Memory B cell (primary cell): ENCODE measurements around the gene SLC1A4.

Experiments
- ATAC-seq: fragments of 150-1000 bp; cut with Tn5 transposase; 2 replicates; pipeline ENCODE4 v1.10.0; 2021; ENCODE audit warnings: low read depth, mild to moderate bottlenecking, moderate library complexity
- DNase-seq, 2 donors: peaks; one replicate each; pipeline ENCODE4 v3.0.0; 2022; ENCODE audit warnings: low spot score in 2 of 2
- H3K27ac Mint-ChIP-seq: one replicate; pipeline ENCODE4 v1.8.0; 2022; ENCODE audit warnings: mild to moderate bottlenecking, moderate library complexity, mixed read lengths
- H3K27me3 Mint-ChIP-seq: one replicate; pipeline ENCODE4 v1.8.0; 2022; ENCODE audit warnings: mixed read lengths
- H3K36me3 Mint-ChIP-seq: one replicate; pipeline ENCODE4 v1.8.0; 2022; ENCODE audit warnings: mild to moderate bottlenecking, mixed read lengths
- H3K4me1 Mint-ChIP-seq: one replicate; pipeline ENCODE4 v1.8.0; 2022; ENCODE audit warnings: mixed read lengths
- H3K4me3 Mint-ChIP-seq: one replicate; pipeline ENCODE4 v1.8.0; 2022; ENCODE audit warnings: mild to moderate bottlenecking, moderate library complexity, mixed read lengths
- H3K9me3 Mint-ChIP-seq: one replicate; pipeline ENCODE4 v1.8.0; 2022; ENCODE audit warnings: mixed read lengths

The SLC1A4 gene

GRCh38 chr2:65064728-65065552 lies 75.7 kb downstream of the SLC1A4 start:
- H3K4me3 Mint-ChIP-seq, result no peak overlapping the region
- H3K4me1 Mint-ChIP-seq, result peaks cover 26% of the 10 kb centered on the region

GRCh38 chr2:65067806-65068553 lies 78.8 kb downstream of the SLC1A4 start:
- peak overlapping the region; percentile 18 for H3K27ac Mint-ChIP-seq
- no peaks in the 10 kb centered on the region for H3K27me3 Mint-ChIP-seq
- peaks cover 37% of the 10 kb centered on the region for H3K4me1 Mint-ChIP-seq
- no peaks in the 10 kb centered on the region for H3K36me3 Mint-ChIP-seq
- ATAC-seq (no peak), DNase-seq (no peak)
- H3K4me3 Mint-ChIP-seq, result no peak overlapping the region
- no peaks in the 10 kb centered on the region for H3K9me3 Mint-ChIP-seq

More at GRCh38 chr2:65064728-65065552, 75.7 kb downstream of the SLC1A4 start:
- Mint-ChIP-seq H3K36me3 (no peaks in the 10 kb centered on the region), H3K27ac (peak overlapping the region; percentile 82), H3K9me3 (no peaks in the 10 kb centered on the region), H3K27me3 (no peaks in the 10 kb centered on the region)
- DNase-seq, result peak; percentile 63 to 67
- ATAC-seq, result peak; percentile 87

GRCh38 chr2:65069439-65069824 lies 80.2 kb downstream of the SLC1A4 start:
- no peaks in the 10 kb centered on the region for H3K9me3 Mint-ChIP-seq
- H3K4me1 Mint-ChIP-seq, result peaks cover 30% of the 10 kb centered on the region
- no peaks in the 10 kb centered on the region for H3K27me3 Mint-ChIP-seq
- H3K36me3 Mint-ChIP-seq, result no peaks in the 10 kb centered on the region
- H3K27ac Mint-ChIP-seq, result no peak overlapping the region
- ATAC-seq, result no peak
- no peak for DNase-seq
- H3K4me3 Mint-ChIP-seq, result no peak overlapping the region

DNA sequence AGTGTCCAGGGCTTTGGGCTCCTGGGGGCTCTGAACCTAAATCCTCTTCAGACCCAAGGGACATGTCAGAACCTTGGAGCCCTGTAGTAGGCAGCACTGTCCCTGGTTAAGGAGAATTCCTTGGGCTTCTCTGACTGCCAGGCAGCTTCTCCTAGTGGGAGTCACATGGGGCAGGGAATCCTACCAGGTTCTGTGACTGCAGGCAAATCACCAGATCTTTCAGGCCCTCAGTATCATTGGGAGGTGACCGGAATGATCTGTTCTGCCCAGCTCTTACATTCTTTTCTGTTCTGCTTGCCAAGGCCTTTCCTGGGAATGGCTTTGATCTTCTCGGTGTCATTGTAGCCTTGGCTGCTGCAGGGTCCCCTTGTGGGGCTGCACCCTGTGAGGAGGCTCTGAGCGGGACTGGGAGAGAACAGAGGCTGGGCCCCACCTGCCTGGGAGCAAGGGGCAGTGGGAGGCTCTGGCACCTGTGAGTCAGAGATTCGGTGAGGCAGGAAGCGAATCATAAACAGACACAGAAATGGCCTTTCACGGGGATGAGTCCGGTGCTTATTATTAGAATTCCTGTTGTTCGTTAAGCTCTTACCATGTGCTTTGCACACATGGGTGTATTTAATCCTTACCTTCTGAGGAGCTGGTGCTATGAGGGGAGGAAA lies 81.1 kb downstream of the SLC1A4 start:
- Mint-ChIP-seq H3K27me3 (no peaks in the 10 kb centered on the region), H3K9me3 (no peaks in the 10 kb centered on the region), H3K4me3 (no peak overlapping the region), H3K36me3 (no peaks in the 10 kb centered on the region), H3K27ac (peak overlapping the region; percentile 14), H3K4me1 (peaks cover 24% of the 10 kb centered on the region)
- DNase-seq (no peak), ATAC-seq (no peak)

DNA sequence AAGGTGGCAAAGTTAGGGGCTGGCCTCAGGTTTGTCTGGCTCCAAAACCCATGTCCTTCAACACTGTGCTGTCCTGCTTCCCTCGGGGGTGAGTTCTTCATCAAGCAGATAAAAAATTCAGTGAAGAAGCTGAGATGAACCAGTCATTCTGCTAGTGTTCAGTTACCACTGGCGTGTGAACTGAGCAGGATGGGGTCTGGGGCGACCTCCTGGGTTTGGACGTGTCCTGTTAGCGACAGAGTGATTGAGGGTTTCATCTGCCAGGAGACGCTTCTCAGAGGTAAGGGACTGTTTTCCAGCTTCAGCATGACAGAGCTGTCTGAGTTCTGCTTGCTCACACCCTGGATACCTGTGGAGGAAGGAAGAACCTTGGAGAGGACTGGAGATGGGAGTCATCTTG lies 81.7 kb downstream of the SLC1A4 start:
- Mint-ChIP-seq H3K36me3 (no peaks in the 10 kb centered on the region), H3K27me3 (no peaks in the 10 kb centered on the region), H3K9me3 (no peaks in the 10 kb centered on the region), H3K4me1 (peaks cover 24% of the 10 kb centered on the region), H3K27ac (peak overlapping the region; percentile 14), H3K4me3 (no peak overlapping the region)
- no peak for ATAC-seq
- DNase-seq, result no peak

GRCh38 chr2:65071499-65072180 lies 82.4 kb downstream of the SLC1A4 start:
- no peak overlapping the region for H3K4me3 Mint-ChIP-seq
- H3K27me3 Mint-ChIP-seq, result no peaks in the 10 kb centered on the region
- peaks cover 24% of the 10 kb centered on the region for H3K4me1 Mint-ChIP-seq
- H3K9me3 Mint-ChIP-seq, result no peaks in the 10 kb centered on the region
- DNase-seq (no peak), ATAC-seq (no peak)
- H3K36me3 Mint-ChIP-seq, result no peaks in the 10 kb centered on the region
- peak overlapping the region; percentile 74 for H3K27ac Mint-ChIP-seq

DNA sequence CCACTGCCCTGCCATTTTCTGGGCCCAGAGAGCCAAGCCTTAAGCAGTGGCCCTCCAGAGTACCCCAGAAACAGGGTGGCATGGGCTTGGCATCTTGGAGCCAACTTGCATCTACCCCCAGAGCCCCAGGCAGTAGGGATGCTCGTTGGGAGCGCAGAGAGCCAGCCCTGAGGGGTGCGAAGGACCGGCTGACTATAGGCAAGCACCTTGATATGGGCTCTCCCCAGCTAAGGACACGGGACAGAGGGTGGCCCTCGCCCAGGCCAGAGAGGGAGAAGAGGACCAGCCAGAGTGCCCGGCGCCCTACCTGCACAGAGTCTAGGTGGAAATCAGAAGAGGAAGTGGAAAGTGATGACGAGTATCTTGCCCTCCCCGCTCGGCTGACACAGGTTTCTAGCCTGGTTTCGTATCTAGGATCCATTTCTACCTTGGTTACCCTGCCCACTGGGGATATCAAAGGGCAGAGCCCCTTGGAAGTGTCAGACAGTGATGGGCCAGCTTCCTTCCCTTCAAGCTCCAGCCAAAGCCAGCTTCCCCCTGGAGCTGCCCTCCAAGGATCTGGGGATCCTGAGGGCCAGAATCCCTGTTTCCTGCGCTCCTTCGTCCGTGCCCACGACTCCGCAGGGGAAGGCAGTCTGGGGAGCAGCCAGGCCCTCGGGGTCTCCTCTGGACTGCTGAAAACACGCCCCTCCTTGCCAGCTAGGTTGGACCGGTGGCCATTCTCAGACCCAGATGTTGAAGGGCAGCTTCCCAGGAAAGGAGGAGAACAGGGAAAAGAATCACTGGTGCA lies 83.2 kb downstream of the SLC1A4 start:
- Mint-ChIP-seq H3K27ac (peak overlapping the region; percentile 74), H3K36me3 (no peaks in the 10 kb centered on the region), H3K4me1 (peaks cover 24% of the 10 kb centered on the region), H3K27me3 (no peaks in the 10 kb centered on the region), H3K4me3 (no peak overlapping the region), H3K9me3 (no peaks in the 10 kb centered on the region)
- peak; percentile 43 to 48 for DNase-seq
- peak; percentile 99 for ATAC-seq
